Kidney glomerular epithelial cell (primary cell): ENCODE measurements around the gene TEAD1.

ENCODE experiments used
- DNase-seq: peaks from one replicate; lab custom pipeline; 2025; lab: John Stamatoyannopoulos, UW

TEAD1 gene

DNA sequence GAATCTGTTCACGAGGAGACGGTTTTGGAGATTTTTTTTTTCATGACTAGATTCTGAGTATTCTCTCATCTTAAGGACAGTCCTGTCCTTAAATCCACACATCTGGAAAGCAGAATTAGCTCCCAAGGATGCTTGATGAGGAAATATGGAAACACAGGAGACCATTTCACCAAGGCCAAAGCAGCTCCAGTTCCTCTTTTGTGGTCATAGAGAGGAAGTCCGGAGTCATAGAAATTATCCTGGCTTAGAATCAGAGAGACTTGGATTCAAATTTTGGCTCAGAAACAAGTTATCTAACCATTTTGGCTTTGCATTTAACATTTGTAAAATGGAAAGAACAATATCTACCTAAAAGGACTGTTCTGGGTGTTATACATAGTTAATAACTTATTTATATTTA lies 7.3 kb upstream of the TEAD1 start:
- no peak for DNase-seq

GRCh38 chr11:12667646-12668045 lies 6.6 kb upstream of the TEAD1 start:
- DNase-seq: no peak

- no peak for DNase-seq
Measured at GRCh38 chr11:12668166-12668565, 6.1 kb upstream of the TEAD1 start.

GRCh38 chr11:12669930-12670329 lies 4.3 kb upstream of the TEAD1 start:
- no peak for DNase-seq

DNA sequence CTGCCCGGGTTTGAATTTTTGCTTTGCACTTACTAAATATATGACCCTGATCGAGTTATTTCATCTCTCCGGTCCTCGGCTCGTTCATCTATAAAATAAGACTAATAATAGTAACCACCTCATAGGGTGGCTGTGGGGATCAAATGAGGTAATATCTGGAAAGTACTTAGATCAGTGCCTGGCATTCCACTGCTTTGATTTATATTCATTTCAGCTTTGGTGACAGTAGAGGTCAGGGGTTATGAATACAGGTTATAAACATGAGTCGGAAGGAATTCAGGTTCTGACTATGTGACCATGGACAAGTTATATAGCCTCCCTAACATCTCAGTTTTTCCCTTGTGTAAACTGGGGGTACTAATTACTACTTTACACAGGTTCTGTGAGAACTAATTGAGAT lies 2.9 kb upstream of the TEAD1 start:
- DNase-seq: peak; percentile 39

DNA sequence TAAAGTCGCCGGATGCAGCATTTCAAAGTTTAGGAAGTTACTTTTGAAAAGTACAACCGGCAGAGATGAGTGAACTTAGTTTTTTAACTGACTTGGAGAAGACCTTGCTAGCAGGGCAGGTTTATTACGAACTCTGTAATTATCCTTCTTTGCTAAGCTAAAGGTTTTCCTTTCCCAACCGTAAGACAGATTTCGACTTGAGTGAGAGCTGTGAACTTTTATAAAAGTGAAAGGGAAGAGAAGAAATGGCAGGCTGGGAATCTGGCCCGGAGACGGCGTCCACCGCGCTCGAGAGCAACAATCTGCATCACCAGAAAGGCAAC lies 659 bp upstream of the TEAD1 start:
- DNase-seq: peak; percentile 84

DNA sequence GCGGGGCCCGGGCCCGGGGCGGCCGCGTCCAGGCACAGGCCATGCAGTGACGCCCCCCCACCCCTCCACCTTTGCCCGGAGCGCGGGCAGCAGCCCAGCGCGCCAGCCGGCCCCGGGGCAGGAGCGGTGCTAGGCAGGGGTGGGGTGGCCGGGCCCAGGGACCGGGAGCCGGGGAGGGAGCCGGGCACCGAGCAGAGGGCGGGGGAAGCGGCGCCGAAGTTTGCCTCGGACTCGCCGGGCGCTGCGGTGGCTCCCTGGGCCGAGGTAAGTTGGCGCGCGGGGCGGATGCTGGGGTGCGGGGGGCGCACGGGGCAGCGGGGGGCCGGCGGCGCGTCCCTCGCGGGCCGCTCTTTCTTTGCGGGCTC lies 332 bp downstream of the TEAD1 start:
- DNase-seq: no peak

- no peak for DNase-seq
Measured at GRCh38 chr11:12674936-12675696, 895 bp downstream of the TEAD1 start.

DNA sequence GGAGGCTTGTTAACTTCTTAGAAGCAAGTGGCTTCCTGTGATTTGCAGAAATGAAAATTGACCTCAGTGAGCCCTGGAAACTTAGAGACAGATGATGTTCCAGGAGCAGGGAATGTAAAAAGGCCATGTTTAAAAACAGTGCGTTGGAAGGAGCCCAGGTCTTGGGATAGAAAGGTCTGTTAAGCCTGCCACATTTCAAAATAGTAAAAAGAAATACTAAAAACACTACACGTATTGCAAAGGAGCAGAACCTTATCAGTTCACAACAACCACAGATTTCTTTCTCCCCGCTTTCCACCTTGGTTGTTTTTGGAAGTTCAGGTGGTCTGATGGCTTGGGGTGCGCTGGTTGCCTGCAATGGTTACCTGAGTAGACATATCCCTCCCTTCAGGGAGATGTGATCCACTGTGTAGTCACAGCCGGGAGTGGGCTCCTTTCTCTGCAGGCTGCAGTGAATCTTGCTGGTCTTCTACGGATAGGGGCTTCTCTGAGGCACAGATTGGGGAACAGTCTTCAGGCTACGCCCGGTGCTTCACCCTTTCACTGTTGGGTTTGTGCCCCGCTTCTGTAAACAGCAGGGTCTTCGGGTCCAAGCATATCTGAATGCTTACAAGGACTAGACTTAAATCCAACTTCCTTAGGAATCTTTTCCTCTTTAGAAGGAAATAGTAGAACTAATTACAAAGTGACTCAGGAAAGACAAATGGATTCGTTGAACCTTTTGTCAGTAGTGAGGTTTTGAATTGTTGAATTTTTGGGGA lies 1.9 kb downstream of the TEAD1 start:
- DNase-seq: no peak

- peak; percentile 31 for DNase-seq
Measured at GRCh38 chr11:12677131-12677530, 2.9 kb downstream of the TEAD1 start.

- no peak for DNase-seq
Measured at GRCh38 chr11:12678092-12678491, 3.9 kb downstream of the TEAD1 start.

DNA sequence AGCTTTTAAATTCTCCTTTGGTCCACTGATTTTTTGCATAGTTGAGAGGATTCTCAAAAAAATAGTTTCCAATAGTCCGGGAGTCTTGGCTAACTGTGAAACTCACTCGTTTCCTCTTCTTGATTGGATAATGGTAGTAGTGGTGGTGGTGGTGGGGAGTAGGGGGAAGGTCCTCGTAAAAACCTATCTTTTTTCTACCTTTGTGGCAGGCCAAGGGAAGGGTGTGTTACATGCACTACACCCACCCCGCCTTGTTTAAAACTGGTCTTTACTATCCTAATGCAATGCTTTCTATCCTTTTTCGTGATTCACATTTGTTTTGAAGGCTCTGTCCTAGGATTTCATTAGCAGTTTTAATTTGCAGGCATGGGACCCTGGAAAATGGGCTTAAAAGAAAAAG lies 4.8 kb downstream of the TEAD1 start:
- no peak for DNase-seq

DNA sequence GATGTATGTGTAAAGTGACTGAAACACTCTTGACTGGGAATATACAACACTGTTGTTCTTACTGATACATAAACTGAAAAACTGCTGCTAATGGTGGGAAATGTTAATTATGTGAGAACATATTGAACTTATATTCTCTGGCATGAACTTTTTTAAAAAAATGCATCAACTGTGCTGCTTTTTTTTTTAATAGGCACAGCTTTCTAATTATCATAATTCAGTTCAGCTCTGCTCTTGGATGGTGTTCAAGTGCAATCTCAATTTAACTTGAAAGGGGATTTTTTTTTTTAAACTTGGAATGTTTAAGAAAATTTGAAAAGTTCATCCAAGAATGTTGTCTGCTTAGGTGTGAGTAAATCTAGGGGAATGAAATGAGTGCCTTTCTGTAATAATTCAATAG lies 5.2 kb downstream of the TEAD1 start:
- DNase-seq: no peak

DNA sequence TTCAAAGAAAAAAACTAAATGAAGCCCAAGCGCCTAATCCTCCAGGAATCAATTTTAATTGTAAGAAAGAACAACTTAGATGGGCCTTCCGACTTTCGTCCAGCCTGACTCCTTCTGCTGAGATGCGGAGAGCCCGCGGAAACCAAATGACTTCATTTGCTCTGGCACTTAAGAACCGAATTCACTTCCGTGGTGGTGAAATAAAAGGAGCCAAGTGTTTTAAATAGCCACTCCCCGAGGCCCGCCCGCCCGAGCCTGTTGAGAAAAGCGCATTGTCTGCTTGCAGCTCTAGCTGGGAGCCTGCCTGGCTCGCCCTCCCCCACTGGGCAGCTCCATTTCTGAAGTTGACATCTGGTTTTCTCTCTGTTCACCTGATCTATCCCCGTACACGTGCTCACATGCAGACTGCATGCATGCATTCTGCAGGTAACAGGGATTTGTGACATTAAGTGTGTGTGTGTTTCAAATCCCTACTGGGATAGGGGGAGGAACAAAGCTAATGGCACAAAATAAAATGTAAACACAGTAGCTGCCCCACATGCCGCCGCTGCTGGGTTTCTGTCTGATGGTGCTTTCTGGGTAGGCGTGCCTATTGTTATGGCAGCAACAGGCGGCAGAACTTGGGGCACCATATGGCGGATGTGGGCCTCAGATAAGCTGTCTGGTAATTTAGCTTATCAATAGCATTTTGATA lies 6.2 kb downstream of the TEAD1 start:
- peak; percentile 60 for DNase-seq

- no peak for DNase-seq
Measured at GRCh38 chr11:12680940-12681258, 6.7 kb downstream of the TEAD1 start.

DNA sequence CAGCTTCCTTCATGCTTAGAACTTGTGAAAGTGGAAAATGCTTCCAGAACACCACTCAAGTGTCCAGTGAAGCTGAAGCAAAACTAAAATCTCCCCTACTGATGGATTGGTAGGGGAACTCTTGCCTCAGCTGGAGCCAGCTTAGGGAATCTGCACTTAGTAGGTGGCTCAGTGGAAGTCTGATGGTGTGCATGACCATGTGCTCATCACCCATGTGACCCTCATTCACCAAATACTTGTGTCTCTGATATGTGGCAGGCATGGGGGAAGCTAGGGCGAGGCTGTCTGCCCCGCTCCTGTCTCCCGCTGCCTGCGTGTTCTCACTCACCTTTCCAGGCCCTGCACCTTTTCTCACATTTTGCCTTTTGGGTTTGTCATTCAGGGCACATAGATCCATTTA lies 7.2 kb downstream of the TEAD1 start:
- no peak for DNase-seq

DNA sequence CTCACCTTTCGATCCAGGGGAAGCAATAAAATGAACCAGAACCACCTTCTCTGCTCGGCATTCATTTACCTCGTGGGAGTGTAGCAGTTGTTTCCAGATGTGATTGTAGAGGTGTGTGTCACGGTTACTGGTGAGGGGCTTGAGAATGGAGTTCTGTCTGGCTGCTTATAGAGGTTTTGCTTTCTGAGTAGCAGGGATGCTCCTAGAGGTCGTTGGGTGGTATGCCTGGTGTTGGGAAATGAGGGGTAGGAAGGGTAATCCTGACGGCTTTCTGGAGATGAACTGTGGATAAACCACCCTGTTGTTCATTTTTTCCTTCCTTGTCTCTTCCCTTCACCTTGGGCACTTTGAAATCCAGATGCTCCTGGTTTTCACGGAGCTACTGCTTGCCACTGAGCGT lies 8.1 kb downstream of the TEAD1 start:
- DNase-seq: no peak

DNA sequence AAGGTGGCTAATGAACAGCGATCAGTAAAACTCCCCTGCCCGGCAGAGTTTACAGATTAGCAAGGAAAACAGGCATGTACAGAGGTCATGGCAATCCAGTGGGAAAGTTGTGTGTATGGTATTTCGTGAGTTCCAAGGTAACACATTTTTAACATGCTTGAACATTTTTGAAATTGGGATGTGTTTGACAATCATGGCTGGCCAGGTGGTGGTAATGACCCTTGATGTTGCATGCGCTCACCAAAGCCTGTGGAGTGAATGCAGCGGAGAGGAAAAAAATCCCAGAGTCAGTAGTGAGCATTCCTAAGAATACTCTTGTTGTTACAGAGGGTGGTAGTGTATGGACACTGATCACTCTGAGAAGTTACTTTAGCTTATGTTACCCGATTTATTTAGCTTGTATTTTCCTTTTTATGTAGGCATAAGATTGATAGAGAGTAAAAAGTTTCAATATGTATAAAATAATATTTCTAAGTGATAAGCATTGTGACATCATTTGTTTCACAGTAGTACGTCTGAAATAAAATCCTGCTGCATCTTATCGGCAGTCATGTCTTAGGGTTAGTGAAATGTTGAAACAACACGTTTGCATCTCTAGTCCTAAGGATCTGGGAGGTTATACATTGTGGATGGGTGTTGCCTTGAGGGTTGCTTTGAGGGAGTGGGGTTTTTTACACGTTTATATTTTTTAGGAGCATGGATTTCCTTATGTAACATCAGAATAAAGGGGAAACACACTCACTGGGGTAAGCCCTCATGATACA lies 8.7 kb downstream of the TEAD1 start:
- DNase-seq: no peak

- DNase-seq: no peak
Measured at GRCh38 chr11:12683874-12684273, 9.7 kb downstream of the TEAD1 start.

- DNase-seq: no peak
Measured at GRCh38 chr11:12684315-12684714, 10.1 kb downstream of the TEAD1 start.

DNA sequence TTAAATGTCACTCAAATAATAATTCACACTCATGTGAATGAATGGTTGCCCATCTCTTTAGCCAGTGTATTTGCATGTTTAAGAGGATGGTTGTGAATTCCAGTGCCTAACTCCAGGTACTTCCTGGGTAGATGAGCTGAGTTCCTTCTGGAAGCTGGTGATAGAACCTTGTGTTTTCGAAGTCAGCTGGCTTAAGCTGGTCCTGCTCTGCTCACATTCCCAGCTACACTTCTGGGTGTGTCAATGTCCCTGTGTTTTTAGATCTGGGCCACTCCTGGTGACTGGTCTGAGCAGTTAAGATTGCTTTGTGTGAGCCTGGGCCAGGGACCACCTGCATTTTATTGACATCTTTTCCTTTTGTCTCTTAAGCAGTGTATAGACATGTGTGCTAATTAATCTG lies 10.6 kb downstream of the TEAD1 start:
- DNase-seq: no peak

- no peak for DNase-seq
Measured at GRCh38 chr11:12685229-12685628, 11.0 kb downstream of the TEAD1 start.
